ENCODE results near the gene MED7.
A peak's percentile ranks its signal among the peaks of the same experiment; 100 is the strongest.
"Not testable (repeated sequence)": the region's sequence is repeated elsewhere in the genome, so short reads cannot be mapped to it uniquely, and the experiment has no call there.

MED7 gene

GRCh38 chr5:157142317-157143126 is at the start of gene MED7:
Gene MED7, minus strand, starts transcription at chr5:157142865. Its CDS starts 3,434 bp downstream, at chr5:157139431.
- peak; percentile 89 for DNase-seq (ENCODE audit: low read depth in 2 of 2)

GRCh38 chr5:157189223-157189622 is 46.6 kb upstream of the MED7 start:
- no peak for DNase-seq (ENCODE audit: low read depth in 2 of 2)

- no peak for DNase-seq (ENCODE audit: low read depth in 2 of 2)
These were observed 45.6 kb upstream of the MED7 start for GRCh38 chr5:157188270-157188669.

GRCh38 chr5:157187046-157187754 is 44.5 kb upstream of the MED7 start:
- no peak for DNase-seq (ENCODE audit: low read depth in 2 of 2)

GRCh38 chr5:157186309-157187045 is 43.8 kb upstream of the MED7 start:
- no peak for DNase-seq (ENCODE audit: low read depth in 2 of 2)

GRCh38 chr5:157185122-157185521 is 42.5 kb upstream of the MED7 start:
- DNase-seq (ENCODE audit: low read depth in 2 of 2), result not testable (repeated sequence)

- no peak for DNase-seq (ENCODE audit: low read depth in 2 of 2)
These were observed 41.5 kb upstream of the MED7 start for GRCh38 chr5:157184117-157184670.

- DNase-seq (ENCODE audit: low read depth in 2 of 2), result no peak
These were observed 39.6 kb upstream of the MED7 start for GRCh38 chr5:157182143-157182757.

- no peak for DNase-seq (ENCODE audit: low read depth in 2 of 2)
These were observed 38.0 kb upstream of the MED7 start, which contains the start of gene ITK for GRCh38 chr5:157180374-157181264. Gene ITK, plus strand, starts transcription at chr5:157180840. Its CDS starts 138 bp downstream, at chr5:157180978.

GRCh38 chr5:157178966-157179365 is 36.3 kb upstream of the MED7 start:
- no peak for DNase-seq (ENCODE audit: low read depth in 2 of 2)

GRCh38 chr5:157177953-157178352 is 35.3 kb upstream of the MED7 start:
- DNase-seq (ENCODE audit: low read depth in 2 of 2), result no peak

- no peak for DNase-seq (ENCODE audit: low read depth in 2 of 2)
These were observed 32.5 kb upstream of the MED7 start for GRCh38 chr5:157175071-157175612.

GRCh38 chr5:157172403-157172802 is 29.7 kb upstream of the MED7 start:
- DNase-seq (ENCODE audit: low read depth in 2 of 2), result peak; percentile 85 to 87

- DNase-seq (ENCODE audit: low read depth in 2 of 2), result no peak
These were observed 25.6 kb upstream of the MED7 start for GRCh38 chr5:157168286-157168685.

GRCh38 chr5:157167214-157167621 is 24.6 kb upstream of the MED7 start:
- no peak for DNase-seq (ENCODE audit: low read depth in 2 of 2)

GRCh38 chr5:157166214-157167213 is 23.8 kb upstream of the MED7 start, which contains the start of gene GARIN3:
Gene GARIN3, minus strand, starts transcription at chr5:157166264. Its CDS starts 96 bp downstream, at chr5:157166168.
- DNase-seq (ENCODE audit: low read depth in 2 of 2), result no peak

GRCh38 chr5:157165668-157166067 is 23.0 kb upstream of the MED7 start:
- DNase-seq (ENCODE audit: low read depth in 2 of 2), result no peak

GRCh38 chr5:157165261-157165660 is 22.6 kb upstream of the MED7 start:
- DNase-seq (ENCODE audit: low read depth in 2 of 2), result no peak

GRCh38 chr5:157164521-157164920 is 21.9 kb upstream of the MED7 start:
- no peak for DNase-seq (ENCODE audit: low read depth in 2 of 2)
